BLaER1 treated with 17β-estradiol and CSF1 and Interleukin-3, amounts not matched to agents 10 nM and 100 nM (cell line): ENCODE data around the gene TTLL5.

Source experiments
- H3K27ac ChIP-seq, 11 experiments: shearing (Covaris generic); formaldehyde crosslinking; 2 replicates each; pipeline ENCODE4 v1.8.1; 2022
- H3K27me3 ChIP-seq, 11 experiments: shearing (Covaris generic); formaldehyde crosslinking; 2 replicates each; pipeline ENCODE4 v1.8.1; 2022
- H3K36me3 ChIP-seq, 11 experiments: shearing (Covaris generic); formaldehyde crosslinking; 2 replicates each; pipeline ENCODE4 v1.8.1; 2022
- H3K4me1 ChIP-seq, 10 experiments: shearing (Covaris generic); formaldehyde crosslinking; 2 replicates each; pipeline ENCODE4 v1.8.1; 2022
- H3K4me2 ChIP-seq, 11 experiments: shearing (Covaris generic); formaldehyde crosslinking; 2 replicates each; pipeline ENCODE4 v1.8.1; 2022
- H3K4me3 ChIP-seq, 10 experiments: shearing (Covaris generic); formaldehyde crosslinking; 2 replicates each; pipeline ENCODE4 v1.8.1; 2022
- H3K9ac ChIP-seq, 11 experiments: shearing (Covaris generic); formaldehyde crosslinking; 2 replicates each; pipeline ENCODE4 v1.8.1; 2022
- H3K9me3 ChIP-seq, 11 experiments: shearing (Covaris generic); formaldehyde crosslinking; replicated peaks in 1 of 11; 2 replicates each; pipeline ENCODE4 v1.8.1; 2022
- H4K20me1 ChIP-seq, 11 experiments: shearing (Covaris generic); formaldehyde crosslinking; 2 replicates each; pipeline ENCODE4 v1.8.1; 2022
- Cebpa-rat ChIP-seq, 11 experiments: shearing (Covaris generic); IDR thresholded peaks; 2 replicates each; pipeline ENCODE4 v1.8.1; 2022

TTLL5 gene

DNA sequence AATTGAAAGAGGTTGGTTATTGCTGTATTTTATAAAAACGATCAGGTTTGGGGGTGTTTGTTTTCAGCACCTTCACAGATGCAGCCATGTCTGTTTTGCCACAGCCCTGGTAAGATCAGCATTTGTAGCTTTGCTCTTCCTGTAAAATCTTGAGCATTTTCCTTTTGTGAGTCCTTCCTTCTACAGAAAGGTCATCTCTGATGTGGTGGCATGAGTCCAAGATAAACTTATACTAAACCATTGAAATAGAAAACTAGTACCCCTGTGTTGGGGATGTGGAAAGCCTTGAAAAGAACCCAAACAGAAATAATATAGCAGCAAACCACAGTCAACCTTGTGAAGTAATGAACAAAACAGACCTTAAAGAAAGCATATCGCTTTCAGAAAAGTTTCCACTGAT lies 235.3 kb downstream of the TTLL5 start:
- no peak for TF ChIP-seq Cebpa-rat (IDR thresholded peaks at IDR 0.05)
- Histone ChIP-seq H3K9me3 (peaks cover 0 to 11% (median 1%) of the 10 kb centered on the region in 11 experiments; a peak in 5 of 22 replicates), H3K27me3 (no peaks in the 10 kb centered on the region), H3K4me2 (no peak overlapping the region), H3K27ac (no peak overlapping the region), H3K36me3 (peaks cover under 1 to 25% (median 10%) of the 10 kb centered on the region in 11 experiments; a peak in 14 of 22 replicates), H3K9ac (no peak overlapping the region), H4K20me1 (no peaks in the 10 kb centered on the region), H3K4me1 (0 out of 20 replicates have a peak, but pooled peaks cover 0 to 5% (median 0%) of the 10 kb centered on the region in 10 experiments), H3K4me3 (no peak overlapping the region)

- TF ChIP-seq Cebpa-rat (IDR thresholded peaks at IDR 0.05) = no peak
Observed at GRCh38 chr14:75904311-75904710, 243.3 kb downstream of the TTLL5 start.

DNA sequence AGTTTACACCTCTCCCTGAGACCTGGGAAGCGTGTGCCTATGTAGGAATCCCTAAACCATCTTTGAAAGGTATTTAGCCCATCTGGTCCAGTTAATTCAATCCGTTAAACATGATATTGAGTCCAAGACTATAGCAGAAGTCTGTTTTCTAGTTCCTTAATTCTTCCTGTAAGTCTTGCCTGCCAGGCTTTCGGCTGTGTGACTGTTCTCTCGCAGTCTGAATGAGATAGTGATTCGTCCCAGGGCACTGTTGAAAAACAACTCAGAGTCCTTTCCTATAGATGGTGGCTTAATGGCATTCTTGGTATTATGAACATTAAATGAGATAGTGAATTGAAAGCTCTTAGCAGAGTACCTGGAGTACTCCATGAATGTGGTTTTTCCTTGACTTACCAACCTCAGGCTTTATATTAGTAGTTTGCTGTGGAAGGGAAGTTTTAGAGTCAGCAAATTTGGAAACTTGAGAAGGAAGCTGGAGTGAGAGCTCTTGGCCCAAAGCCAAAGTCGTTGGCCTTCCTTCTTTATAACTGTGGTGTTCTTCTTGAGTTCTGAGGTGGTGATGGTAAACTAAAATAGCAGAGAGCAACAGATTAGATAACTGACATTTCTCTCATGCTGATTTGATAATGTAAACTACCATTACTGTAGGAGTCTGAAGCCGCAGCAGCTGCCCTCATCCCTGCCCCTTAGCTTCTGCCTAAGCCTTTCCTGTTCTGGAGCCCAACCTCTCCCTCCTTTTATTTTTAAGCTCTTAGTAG lies 244.3 kb downstream of the TTLL5 start:
- Histone ChIP-seq H4K20me1 (peaks cover 0 to 12% (median 0%) of the 10 kb centered on the region in 11 experiments; a peak in 5 of 22 replicates), H3K4me1 (peaks cover 8 to 25% (median 10%) of the 10 kb centered on the region in 10 experiments), H3K4me2 (peak overlapping the region in 9 of 11 experiments; percentile 2 to 68 (median 36); a peak in 14 of 22 replicates), H3K27me3 (no peaks in the 10 kb centered on the region), H3K36me3 (peaks cover 3 to 48% (median 23%) of the 10 kb centered on the region in 11 experiments; a peak in 16 of 22 replicates), H3K4me3 (no peak overlapping the region), H3K9me3 (no peaks in the 10 kb centered on the region), H3K9ac (no peak overlapping the region; a peak in 1 of 22 replicates), H3K27ac (0 out of 22 replicates have a peak overlapping the region, but pooled peaks of 1 of the 11 experiments have one; percentile 5)
- TF ChIP-seq Cebpa-rat (IDR thresholded peaks at IDR 0.05) = no peak

More at GRCh38 chr14:75904311-75904710, 243.3 kb downstream of the TTLL5 start:
- Histone ChIP-seq H3K27me3 (no peaks in the 10 kb centered on the region), H3K36me3 (peaks cover 3 to 48% (median 22%) of the 10 kb centered on the region in 11 experiments; a peak in 16 of 22 replicates), H3K9me3 (no peaks in the 10 kb centered on the region), H3K4me3 (no peak overlapping the region), H3K27ac (no peak overlapping the region), H3K4me1 (peaks cover 8 to 25% (median 10%) of the 10 kb centered on the region in 10 experiments), H3K9ac (no peak overlapping the region), H4K20me1 (peaks cover 0 to 12% (median 0%) of the 10 kb centered on the region in 11 experiments; a peak in 5 of 22 replicates), H3K4me2 (peak overlapping the region in 2 of 11 experiments; percentile 63 to 68; a peak in 4 of 22 replicates)

- no peak overlapping the region for H3K9ac ChIP-seq
- no peak for TF ChIP-seq Cebpa-rat (IDR thresholded peaks at IDR 0.05)
- peaks cover 8 to 25% (median 10%) of the 10 kb centered on the region in 10 experiments for H3K4me1 ChIP-seq
- peaks cover 0 to 12% (median 0%) of the 10 kb centered on the region in 11 experiments; a peak in 5 of 22 replicates for H4K20me1 ChIP-seq
- no peak overlapping the region for H3K4me3 ChIP-seq
- peak overlapping the region in 2 of 11 experiments; percentile 63 to 68; a peak in 2 of 22 replicates for H3K4me2 ChIP-seq
- peaks cover 3 to 47% (median 23%) of the 10 kb centered on the region in 11 experiments; a peak in 16 of 22 replicates for H3K36me3 ChIP-seq
- H3K27ac ChIP-seq = no peak overlapping the region
- no peaks in the 10 kb centered on the region for H3K9me3 ChIP-seq
- no peaks in the 10 kb centered on the region for H3K27me3 ChIP-seq
Observed at GRCh38 chr14:75906228-75906627, 245.2 kb downstream of the TTLL5 start.

DNA sequence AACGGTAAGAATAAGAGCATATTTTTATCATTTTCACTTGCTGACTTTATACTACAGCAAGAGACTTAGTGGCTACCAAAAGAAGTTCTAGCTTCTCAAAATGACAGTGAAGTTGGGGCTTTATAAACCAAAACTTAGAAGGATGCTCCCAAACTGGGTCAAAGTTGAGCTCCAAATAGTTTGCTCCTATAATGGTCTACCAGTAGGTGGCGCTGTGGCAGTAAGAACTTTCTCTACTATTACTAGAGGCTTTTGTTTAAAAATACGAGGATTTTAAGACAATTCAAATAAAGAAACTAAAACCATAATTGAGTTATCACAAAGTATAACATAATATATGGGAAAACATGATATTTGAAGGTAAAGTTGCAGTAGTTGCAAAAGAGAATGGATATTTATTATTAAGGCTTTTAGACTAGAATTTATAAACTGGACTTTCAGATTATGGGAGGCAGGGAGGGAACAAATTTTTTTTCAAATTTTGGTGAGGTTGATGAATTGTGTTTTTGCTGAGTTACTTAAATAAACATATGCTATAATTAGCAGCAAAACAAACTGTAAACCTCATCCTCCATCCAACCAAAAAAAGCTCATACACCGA lies 245.7 kb downstream of the TTLL5 start:
- no peak overlapping the region for H3K4me3 ChIP-seq
- no peak overlapping the region for H3K27ac ChIP-seq
- H3K36me3 ChIP-seq = peaks cover 3 to 47% (median 23%) of the 10 kb centered on the region in 11 experiments; a peak in 17 of 22 replicates
- H3K9ac ChIP-seq = no peak overlapping the region
- H4K20me1 ChIP-seq = peaks cover 0 to 12% (median 0%) of the 10 kb centered on the region in 11 experiments; a peak in 5 of 22 replicates
- peaks cover 8 to 25% (median 10%) of the 10 kb centered on the region in 10 experiments for H3K4me1 ChIP-seq
- H3K4me2 ChIP-seq = no peak overlapping the region
- H3K27me3 ChIP-seq = no peaks in the 10 kb centered on the region
- no peak for TF ChIP-seq Cebpa-rat (IDR thresholded peaks at IDR 0.05)
- H3K9me3 ChIP-seq = no peaks in the 10 kb centered on the region

- H3K27me3 ChIP-seq = no peaks in the 10 kb centered on the region
- peaks cover 0 to 12% (median 0%) of the 10 kb centered on the region in 11 experiments; a peak in 4 of 22 replicates for H4K20me1 ChIP-seq
- H3K9me3 ChIP-seq = no peaks in the 10 kb centered on the region
- no peak overlapping the region for H3K4me3 ChIP-seq
- peaks cover 8 to 25% (median 10%) of the 10 kb centered on the region in 10 experiments for H3K4me1 ChIP-seq
- no peak overlapping the region for H3K9ac ChIP-seq
- no peak overlapping the region for H3K27ac ChIP-seq
- no peak for TF ChIP-seq Cebpa-rat (IDR thresholded peaks at IDR 0.05)
- H3K4me2 ChIP-seq = no peak overlapping the region
- peaks cover 3 to 43% (median 15%) of the 10 kb centered on the region in 11 experiments; a peak in 16 of 22 replicates for H3K36me3 ChIP-seq
Observed at GRCh38 chr14:75907756-75908359, 246.8 kb downstream of the TTLL5 start.

GRCh38 chr14:75909630-75910029 lies 248.6 kb downstream of the TTLL5 start:
- Histone ChIP-seq H3K4me3 (no peak overlapping the region), H3K4me2 (no peak overlapping the region), H3K4me1 (peaks cover 8 to 17% (median 10%) of the 10 kb centered on the region in 10 experiments), H3K9me3 (no peaks in the 10 kb centered on the region), H4K20me1 (peaks cover 0 to 12% (median 0%) of the 10 kb centered on the region in 11 experiments; a peak in 4 of 22 replicates), H3K36me3 (peaks cover 3 to 34% (median 15%) of the 10 kb centered on the region in 11 experiments; a peak in 15 of 22 replicates), H3K27me3 (no peaks in the 10 kb centered on the region), H3K9ac (no peak overlapping the region), H3K27ac (no peak overlapping the region)
- TF ChIP-seq Cebpa-rat (IDR thresholded peaks at IDR 0.05) = no peak

DNA sequence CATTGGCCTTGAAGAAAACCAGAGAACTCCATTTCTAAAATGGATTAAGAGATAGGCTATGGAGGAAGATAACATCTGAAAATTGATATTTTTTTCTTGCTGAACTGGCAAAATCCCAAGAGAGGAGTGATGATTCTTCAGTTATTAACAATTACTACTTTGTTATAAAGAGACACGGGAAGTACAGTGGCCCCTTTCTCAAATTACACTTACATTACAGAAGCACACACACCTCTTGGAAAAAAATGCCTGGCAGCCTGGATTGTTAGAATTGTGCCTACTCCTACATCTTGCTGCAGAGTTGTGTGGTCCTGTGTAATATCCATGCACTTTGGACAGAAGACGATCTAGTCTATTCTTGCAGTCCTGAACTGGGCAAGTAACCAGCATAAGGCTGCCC lies 249.0 kb downstream of the TTLL5 start:
- peaks cover 8 to 13% (median 9%) of the 10 kb centered on the region in 10 experiments for H3K4me1 ChIP-seq
- no peak overlapping the region for H3K9ac ChIP-seq
- peaks cover 3 to 34% (median 15%) of the 10 kb centered on the region in 11 experiments; a peak in 15 of 22 replicates for H3K36me3 ChIP-seq
- H4K20me1 ChIP-seq = peaks cover 0 to 12% (median 0%) of the 10 kb centered on the region in 11 experiments; a peak in 4 of 22 replicates
- no peak overlapping the region for H3K27ac ChIP-seq
- TF ChIP-seq Cebpa-rat (IDR thresholded peaks at IDR 0.05) = no peak
- H3K27me3 ChIP-seq = no peaks in the 10 kb centered on the region
- H3K4me3 ChIP-seq = no peak overlapping the region
- no peak overlapping the region for H3K4me2 ChIP-seq
- H3K9me3 ChIP-seq = no peaks in the 10 kb centered on the region
